Myocyte (in vitro differentiated cells): ENCODE measurements around the gene CCDC69. TPM values are rescaled to one million over a fixed set of nuclear protein-coding genes. Genes with fewer than 3 reads are reported as not detected.

Experiments
- DNase-seq: peaks from one replicate; pipeline ENCODE4 v3.0.0-alpha.2; 2012; ENCODE audit warnings: low read depth
- total RNA-seq: library from RNA; depleted of rRNA; stranded (reverse); fragments of >200 nt; gene quantifications from 2 replicates; pipeline ENCODE4 v1.2.3, GENCODE V29; 2014

The CCDC69 gene
- total RNA-seq, 1 donor from 2014 or later, result 3.2 TPM

- no peak for DNase-seq
Observed at GRCh38 chr5:151147033-151147432, 76.9 kb downstream of the CCDC69 start.

GRCh38 chr5:151146061-151146460, 77.8 kb downstream of the CCDC69 start:
- no peak for DNase-seq

- no peak for DNase-seq
Observed at GRCh38 chr5:151144922-151145321, 79.0 kb downstream of the CCDC69 start.

- no peak for DNase-seq
Observed at GRCh38 chr5:151144275-151144674, 79.6 kb downstream of the CCDC69 start.

GRCh38 chr5:151143645-151144044, 80.2 kb downstream of the CCDC69 start:
- no peak for DNase-seq

GRCh38 chr5:151142933-151143332, 81.0 kb downstream of the CCDC69 start:
- no peak for DNase-seq

- peak; percentile 29 for DNase-seq
Observed at GRCh38 chr5:151141535-151141934, 82.4 kb downstream of the CCDC69 start.

GRCh38 chr5:151140686-151141459, 83.0 kb downstream of the CCDC69 start:
- DNase-seq, result no peak

- DNase-seq, result no peak
Observed at GRCh38 chr5:151139646-151140045, 84.2 kb downstream of the CCDC69 start.

GRCh38 chr5:151139015-151139414, 84.9 kb downstream of the CCDC69 start:
- no peak for DNase-seq

- DNase-seq, result no peak
Observed at GRCh38 chr5:151138114-151138513, 85.8 kb downstream of the CCDC69 start.

GRCh38 chr5:151137067-151137825, 86.6 kb downstream of the CCDC69 start:
- no peak for DNase-seq

- DNase-seq, result no peak
Observed at GRCh38 chr5:151134228-151134627, 89.7 kb downstream of the CCDC69 start.

- no peak for DNase-seq
Observed at GRCh38 chr5:151132963-151133362, 90.9 kb downstream of the CCDC69 start.

Other genes starting within 250 kb of the CCDC69 start
- gene GPX3, start 203.5 kb downstream of the CCDC69 start, total RNA-seq, result 3.7 and 5.6 TPM in 2 replicates
- 213 and 269 TPM in 2 replicates for gene TNIP1, start 143.1 kb downstream of the CCDC69 start, total RNA-seq
- 591 and 661 TPM in 2 replicates for gene ANXA6, start 66.3 kb downstream of the CCDC69 start, total RNA-seq
- 17.0 and 17.5 TPM in 2 replicates for gene GM2A, start 29.1 kb upstream of the CCDC69 start, total RNA-seq
- not detected in 2 replicates for gene SLC36A3, start 79.7 kb upstream of the CCDC69 start, total RNA-seq
- not detected in 2 replicates for gene SLC36A2, start 123.5 kb upstream of the CCDC69 start, total RNA-seq
- gene SLC36A1, start 223.5 kb upstream of the CCDC69 start, total RNA-seq, result 11.8 and 15.0 TPM in 2 replicates